A549 (cell line): ENCODE measurements around the gene UBE2E1. TPM values are rescaled to one million over a fixed set of nuclear protein-coding genes. Genes with fewer than 3 reads are reported as not detected.
A peak's percentile ranks its signal among the peaks of the same experiment; 100 is the strongest.

Experiments
- ATAC-seq, 2 experiments: fragments of 200-7000 bp in 1 of 2; fragments of >200 bp in 1 of 2; cut with Nextera tagmentation in 1 of 2; cut with Tn5 transposase in 1 of 2; 3 replicates each; pipeline versions ENCODE4 v1.8.0 to v1.9.1; 2018 to 2020; ENCODE audit warnings: mild to moderate bottlenecking in 1 of 2, moderate library complexity in 1 of 2
- CTCF ChIA-PET: fragments of 300-600 bp; sonication (Branson Sonifier 250); formaldehyde crosslinking; extraction: SDS; loops from one replicate; lab custom pipeline; 2021; ENCODE audit warnings: antibody characterized with exemption, inconsistent platforms; lab: Yijun Ruan, JAX
- POLR2A ChIA-PET: fragments of 350-600 bp; formaldehyde crosslinking; extraction: SDS; loops from one replicate; lab custom pipeline; 2021; ENCODE audit warnings: antibody characterized with exemption, inconsistent platforms; lab: Yijun Ruan, JAX
- DNase-seq, 2 experiments: peaks; one replicate each; pipeline versions ENCODE4 v3.0.0 to v3.0.0-alpha.2; 2011 to 2016; ENCODE audit warnings: low read depth in 1 of 2, low spot score in 1 of 2
- FAIRE-seq: peaks from 2 replicates; lab custom pipeline; 2011; peaks lifted over from hg19 to GRCh38; lab: Jason Lieb, UNC
- H3K27ac ChIP-seq, 2 experiments: fragments of >200 bp; sonication (Bioruptor Twin); formaldehyde crosslinking; 3 replicates each; pipeline ENCODE4 v1.5.1; 2016 to 2017
- H3K4me1 ChIP-seq: fragments of >200 bp; sonication (Bioruptor Twin); formaldehyde crosslinking; 3 replicates; pipeline ENCODE4 v1.6.1; 2016
- H3K4me2 ChIP-seq: fragments of >200 bp; sonication (Bioruptor Twin); formaldehyde crosslinking; 3 replicates; pipeline ENCODE4 v1.6.1; 2016
- H3K4me3 ChIP-seq: fragments of >200 bp; sonication (Bioruptor Twin); formaldehyde crosslinking; 3 replicates; pipeline ENCODE4 v1.5.1; 2016
- H3K9me3 ChIP-seq: fragments of >200 bp; sonication (Bioruptor Twin); formaldehyde crosslinking; 3 replicates; pipeline ENCODE4 v1.6.1; 2016
- ATOH8 ChIP-seq: fragments of 250-450 bp; sonication (Bioruptor Pico); IDR thresholded peaks from 2 replicates; pipeline ENCODE4 v1.5.0; 2020; ENCODE audit warnings: low read depth, mild to moderate bottlenecking, moderate library complexity
- BHLHE40 ChIP-seq: IDR thresholded peaks from 2 replicates; pipeline ENCODE4 v1.6.1; 2012; ENCODE audit warnings: low read depth, low read length, inconsistent platforms
- CBX2 ChIP-seq: fragments of 200-600 bp; sonication (generic); IDR thresholded peaks from 2 replicates; pipeline ENCODE4 v1.6.1; 2016; ENCODE audit warnings: low read depth, mild to moderate bottlenecking, borderline replicate concordance
- CEBPB ChIP-seq, 2 experiments: fragments of >200 bp in 1 of 2; sonication (Bioruptor Twin) in 1 of 2; formaldehyde crosslinking in 1 of 2; IDR thresholded peaks; 2 replicates each; pipeline ENCODE4 v1.6.1; 2012 to 2016
- CHD2 ChIP-seq: fragments of 150-350 bp; IDR thresholded peaks from 2 replicates; pipeline ENCODE4 v1.6.1; 2014; ENCODE audit warnings: low read length; ENCODE audit not compliant: partially characterized antibody
- CHD4 ChIP-seq: fragments of 200-600 bp; sonication (generic); IDR thresholded peaks from 2 replicates; pipeline ENCODE4 v1.6.1; 2016; ENCODE audit warnings: antibody characterized with exemption, mild to moderate bottlenecking, borderline replicate concordance
- ESRRA ChIP-seq: fragments of 150-350 bp; IDR thresholded peaks from 2 replicates; pipeline ENCODE4 v1.6.1; 2014; ENCODE audit warnings: mild to moderate bottlenecking, low read length, borderline replicate concordance
- FOSB ChIP-seq: fragments of 250-450 bp; sonication (Bioruptor Pico); IDR thresholded peaks from 2 replicates; pipeline ENCODE4 v1.5.0; 2020; ENCODE audit warnings: mild to moderate bottlenecking, moderate library complexity
- FOXS1 ChIP-seq: fragments of 250-450 bp; sonication (Bioruptor Pico); IDR thresholded peaks from 2 replicates; pipeline ENCODE4 v1.5.0; 2020; ENCODE audit warnings: mild to moderate bottlenecking, moderate library complexity
- HDAC2 ChIP-seq: fragments of 200-600 bp; sonication (generic); IDR thresholded peaks from 2 replicates; pipeline ENCODE4 v1.6.1; 2016
- HEYL ChIP-seq: fragments of 250-450 bp; sonication (Bioruptor Pico); IDR thresholded peaks from 2 replicates; pipeline ENCODE4 v1.8.0; 2021; ENCODE audit warnings: mild to moderate bottlenecking, moderate library complexity
- HOXB13 ChIP-seq: fragments of 250-450 bp; sonication (Bioruptor Pico); IDR thresholded peaks from 2 replicates; pipeline ENCODE4 v1.5.0; 2020; ENCODE audit warnings: low read depth, mild to moderate bottlenecking, moderate library complexity
- HOXB5 ChIP-seq: fragments of 250-450 bp; sonication (Bioruptor Pico); IDR thresholded peaks from 2 replicates; pipeline ENCODE4 v1.5.0; 2020; ENCODE audit warnings: mild to moderate bottlenecking, moderate library complexity
- KDM5A ChIP-seq: fragments of 200-600 bp; sonication (generic); IDR thresholded peaks from 2 replicates; pipeline ENCODE4 v1.6.1; 2016; ENCODE audit warnings: antibody characterized with exemption, mild to moderate bottlenecking
- NR3C1 ChIP-seq: fragments of >200 bp; sonication (Bioruptor Twin); formaldehyde crosslinking; IDR thresholded peaks from 3 replicates; pipeline ENCODE4 v1.6.1; 2017
- POLR2A ChIP-seq: IDR thresholded peaks from 2 replicates; pipeline ENCODE4 v1.6.1; 2012; ENCODE audit warnings: mild to moderate bottlenecking, low read length
- RAD21 ChIP-seq, 2 experiments: fragments of >200 bp in 1 of 2; sonication (Bioruptor Twin) in 1 of 2; formaldehyde crosslinking in 1 of 2; IDR thresholded peaks in 1 of 2; conservative IDR thresholded peaks in 1 of 2; 2 replicates in 1 of 2; 3 replicates in 1 of 2; pipeline ENCODE4 v1.6.1; 2012 to 2018; ENCODE audit warnings: inconsistent platforms in 1 of 2
- RCOR1 ChIP-seq: fragments of 150-350 bp; IDR thresholded peaks from 2 replicates; pipeline ENCODE4 v1.6.1; 2014; ENCODE audit warnings: antibody characterized with exemption, low read length, low read depth
- RFX5 ChIP-seq: fragments of 450-650 bp; IDR thresholded peaks from 2 replicates; pipeline ENCODE4 v1.7.1; 2014; ENCODE audit warnings: antibody characterized with exemption, mild to moderate bottlenecking, moderate library complexity
- SMC3 ChIP-seq: fragments of >200 bp; sonication (Bioruptor Twin); formaldehyde crosslinking; IDR thresholded peaks from 3 replicates; pipeline ENCODE4 v1.6.1; 2018; ENCODE audit warnings: inconsistent platforms
- SREBF2 ChIP-seq: fragments of 450-650 bp; IDR thresholded peaks from 2 replicates; pipeline ENCODE4 v1.6.1; 2014; ENCODE audit warnings: mild to moderate bottlenecking, moderate library complexity
- TFCP2L1 ChIP-seq: fragments of 250-450 bp; sonication (Bioruptor Pico); IDR thresholded peaks from 2 replicates; pipeline ENCODE4 v1.5.0; 2021; ENCODE audit warnings: mild to moderate bottlenecking
- TP53 ChIP-seq: fragments of 250-450 bp; sonication (Bioruptor Pico); IDR thresholded peaks from 2 replicates; pipeline ENCODE4 v1.5.0; 2021; ENCODE audit warnings: mild to moderate bottlenecking, moderate library complexity
- WGBS: methylation state at CpG from one replicate; pipeline ENCODE4 v1.1.6; 2017; ENCODE audit errors: missing lambda C conversion rate; 5-methylcytosine and 5-hydroxymethylcytosine counted together
- polyA plus RNA-seq, 4 experiments: library from polyadenylated mRNA; depleted of rRNA in 3 of 4; stranded (reverse); fragments of >200 nt; fragmentation: RNase III in 1 of 4; extraction: RNeasy Plus Mini Kit Qiagen cat#74134 plus additional on column Dnase treatment in 1 of 4; gene quantifications; 2 replicates in 3 of 4; 3 replicates in 1 of 4; pipeline ENCODE4 v1.2.3, GENCODE V29; 2011 to 2017
- TF ChIP-seq, protein P1 (sequence below): fragments of >200 bp; sonication (Bioruptor Twin); formaldehyde crosslinking; IDR thresholded peaks from 3 replicates; pipeline ENCODE4 v1.5.1; 2016
- TF ChIP-seq, protein P2 (sequence below): fragments of >200 bp; sonication (Bioruptor Twin); formaldehyde crosslinking; IDR thresholded peaks from 2 replicates; pipeline ENCODE4 v1.6.1; 2016

Gene UBE2E1
- polyA plus RNA-seq, 2 of the 4 experiments (the other 2 are of a cell fraction) = 151 to 198 TPM

DNA sequence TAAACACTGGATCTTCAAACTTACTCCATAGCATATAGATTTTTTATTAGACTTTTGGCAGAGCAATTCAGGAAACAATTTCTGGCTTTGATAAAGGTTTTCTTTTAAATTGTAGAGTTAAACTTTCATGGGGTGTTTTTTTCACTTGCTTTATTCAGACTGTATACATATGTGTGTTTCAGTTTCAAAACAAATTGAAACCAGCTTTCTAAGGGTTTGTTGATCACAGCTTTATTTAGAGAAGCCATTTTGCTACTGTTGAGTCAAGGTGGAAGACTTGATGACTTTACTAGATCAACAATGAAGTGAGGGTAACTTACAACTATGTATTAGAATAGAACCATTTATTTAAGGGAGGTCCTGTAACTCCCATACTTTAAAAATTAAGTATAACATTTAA is 6.2 kb downstream of the UBE2E1 start:
- no peaks in the 10 kb centered on the region for H3K9me3 ChIP-seq
- no peak for FAIRE-seq
- TF ChIP-seq HOXB5 (CRISPR knock-in tag) (no peak), SREBF2 (no peak), TFCP2L1 (CRISPR knock-in tag) (no peak), FOXS1 (CRISPR knock-in tag) (no peak), FOSB (CRISPR knock-in tag) (no peak), NR3C1 (no peak), CHD2 (no peak), RCOR1 (no peak), RAD21 (conservative IDR thresholded peaks at IDR 0.05 in 1 of 2, IDR thresholded peaks at IDR 0.05 in 1 of 2) (no peak), RFX5 (no peak), BHLHE40 (no peak), HOXB13 (CRISPR knock-in tag) (no peak)
- TF ChIP-seq, protein P1, sequence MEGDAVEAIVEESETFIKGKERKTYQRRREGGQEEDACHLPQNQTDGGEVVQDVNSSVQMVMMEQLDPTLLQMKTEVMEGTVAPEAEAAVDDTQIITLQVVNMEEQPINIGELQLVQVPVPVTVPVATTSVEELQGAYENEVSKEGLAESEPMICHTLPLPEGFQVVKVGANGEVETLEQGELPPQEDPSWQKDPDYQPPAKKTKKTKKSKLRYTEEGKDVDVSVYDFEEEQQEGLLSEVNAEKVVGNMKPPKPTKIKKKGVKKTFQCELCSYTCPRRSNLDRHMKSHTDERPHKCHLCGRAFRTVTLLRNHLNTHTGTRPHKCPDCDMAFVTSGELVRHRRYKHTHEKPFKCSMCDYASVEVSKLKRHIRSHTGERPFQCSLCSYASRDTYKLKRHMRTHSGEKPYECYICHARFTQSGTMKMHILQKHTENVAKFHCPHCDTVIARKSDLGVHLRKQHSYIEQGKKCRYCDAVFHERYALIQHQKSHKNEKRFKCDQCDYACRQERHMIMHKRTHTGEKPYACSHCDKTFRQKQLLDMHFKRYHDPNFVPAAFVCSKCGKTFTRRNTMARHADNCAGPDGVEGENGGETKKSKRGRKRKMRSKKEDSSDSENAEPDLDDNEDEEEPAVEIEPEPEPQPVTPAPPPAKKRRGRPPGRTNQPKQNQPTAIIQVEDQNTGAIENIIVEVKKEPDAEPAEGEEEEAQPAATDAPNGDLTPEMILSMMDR = no peak
- peak overlapping the region; percentile 82 for H3K4me2 ChIP-seq
- ChIA-PET POLR2A (interaction anchor here (0.8 kb wide), 1 partner anchor 105 kb away, joined by 3 read pairs; the partner anchor contains the start of genes NKIRAS1 and RPL15), CTCF (interaction anchor here (1.2 to 1.4 kb wide), 2 partner anchors 62 to 677 kb away, joined by 3 to 5 read pairs; no protein-coding TSS in a partner anchor)
- no peak for ATAC-seq
- H3K4me3 ChIP-seq = peak overlapping the region; percentile 66; the same call in 1 of the 3 replicates
- no peak overlapping the region for H3K27ac ChIP-seq
- H3K4me1 ChIP-seq = peaks cover 37% of the 10 kb centered on the region
- DNase-seq = no peak

DNA sequence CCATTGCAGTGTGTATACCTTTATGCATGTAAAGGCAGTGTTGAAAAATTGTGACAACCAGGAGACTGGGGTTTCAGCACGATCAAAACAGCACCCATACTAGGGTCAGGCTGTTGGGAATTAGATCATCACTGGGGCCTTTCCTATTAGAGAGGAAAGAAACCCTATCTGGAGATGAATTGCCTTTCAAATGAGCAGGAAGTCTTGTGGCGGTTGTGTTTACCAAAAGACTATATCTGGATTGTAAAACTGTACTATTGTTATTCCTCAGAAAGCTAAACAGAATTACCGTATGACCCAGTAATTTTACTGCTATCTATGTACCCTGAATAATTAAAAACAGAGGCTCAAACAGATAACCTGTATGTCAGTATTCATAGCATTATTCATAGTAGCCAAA is 10.1 kb downstream of the UBE2E1 start:
- 90% methylated on average over 3 of the region's 3 CpGs for WGBS
- no peaks in the 10 kb centered on the region for H3K9me3 ChIP-seq
- H3K4me1 ChIP-seq = peaks cover 16% of the 10 kb centered on the region
- H3K4me3 ChIP-seq = no peak overlapping the region
- no peak overlapping the region for H3K4me2 ChIP-seq
- ATAC-seq (no peak), FAIRE-seq (no peak), DNase-seq (no peak)
- TF ChIP-seq ESRRA = no peak
- no peak for TF ChIP-seq HDAC2
- TF ChIP-seq CEBPB (IDR thresholded peaks at IDR 0.05) = no peak
- no peak for TF ChIP-seq RFX5
- no peak for TF ChIP-seq HEYL
- TF ChIP-seq, protein P2, sequence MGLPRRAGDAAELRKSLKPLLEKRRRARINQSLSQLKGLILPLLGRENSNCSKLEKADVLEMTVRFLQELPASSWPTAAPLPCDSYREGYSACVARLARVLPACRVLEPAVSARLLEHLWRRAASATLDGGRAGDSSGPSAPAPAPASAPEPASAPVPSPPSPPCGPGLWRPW = no peak
- no peak for TF ChIP-seq ATOH8
- TF ChIP-seq SMC3 = no peak
- no peak for TF ChIP-seq CHD4
- no peak for TF ChIP-seq CBX2
- TF ChIP-seq TP53 (CRISPR knock-in tag) = no peak
- POLR2A ChIA-PET = no interaction called here
- H3K27ac ChIP-seq = no peak overlapping the region
- CTCF ChIA-PET = no interaction called here

GRCh38 chr3:23816721-23817120 is 11.0 kb downstream of the UBE2E1 start:
- POLR2A ChIA-PET = no interaction called here
- CTCF ChIA-PET = no interaction called here

More at GRCh38 chr3:23816721-23817120, 11.0 kb downstream of the UBE2E1 start:
- TF ChIP-seq POLR2A = no peak
- TF ChIP-seq KDM5A = no peak
- peak; percentile 88 to 90 for TF ChIP-seq CEBPB (IDR thresholded peaks at IDR 0.05)
- no peak overlapping the region for H3K4me2 ChIP-seq
- H3K27ac ChIP-seq = no peak overlapping the region
- ATAC-seq (no peak), DNase-seq (no peak), FAIRE-seq (no peak)
- no peaks in the 10 kb centered on the region for H3K9me3 ChIP-seq
- no peak overlapping the region for H3K4me3 ChIP-seq
- peaks cover 18% of the 10 kb centered on the region for H3K4me1 ChIP-seq
- 97% methylated on average over 2 of the region's 2 CpGs for WGBS
